Activated naive CD8-positive, alpha-beta T cell treated with anti-CD3 and anti-CD28 coated beads for 36 hours (primary cell): ENCODE data around the gene CEP170. TPM values are rescaled to one million over a fixed set of nuclear protein-coding genes. Genes with fewer than 3 reads are reported as not detected.
"Not testable (repeated sequence)": the region's sequence is repeated elsewhere in the genome, so short reads cannot be mapped to it uniquely, and the experiment has no call there.

Experiments
- DNase-seq: peaks from one replicate; pipeline ENCODE4 v3.0.0; 2021
- H3K27ac Mint-ChIP-seq: one replicate; pipeline ENCODE4 v1.8.0; 2022; ENCODE audit warnings: mild to moderate bottlenecking, moderate library complexity, mixed read lengths
- H3K27me3 Mint-ChIP-seq: one replicate; pipeline ENCODE4 v1.8.0; 2022; ENCODE audit warnings: mild to moderate bottlenecking, mixed read lengths
- H3K36me3 Mint-ChIP-seq: one replicate; pipeline ENCODE4 v1.8.0; 2021; ENCODE audit warnings: mild to moderate bottlenecking, mixed read lengths
- H3K4me1 Mint-ChIP-seq: one replicate; pipeline ENCODE4 v1.8.0; 2021; ENCODE audit warnings: mixed read lengths
- H3K4me3 Mint-ChIP-seq: one replicate; pipeline ENCODE4 v1.8.0; 2022; ENCODE audit warnings: mild to moderate bottlenecking, moderate library complexity, mixed read lengths
- H3K9me3 Mint-ChIP-seq: one replicate; pipeline ENCODE4 v1.8.0; 2022; ENCODE audit warnings: mixed read lengths
- total RNA-seq, 2 experiments: library from RNA; stranded (reverse); gene quantifications; one replicate each; pipeline ENCODE4 v1.2.3, GENCODE V29; 2021

CEP170 gene
- total RNA-seq, 2 experiments from 2014 or later, result 44.3 to 47.4 TPM

DNA sequence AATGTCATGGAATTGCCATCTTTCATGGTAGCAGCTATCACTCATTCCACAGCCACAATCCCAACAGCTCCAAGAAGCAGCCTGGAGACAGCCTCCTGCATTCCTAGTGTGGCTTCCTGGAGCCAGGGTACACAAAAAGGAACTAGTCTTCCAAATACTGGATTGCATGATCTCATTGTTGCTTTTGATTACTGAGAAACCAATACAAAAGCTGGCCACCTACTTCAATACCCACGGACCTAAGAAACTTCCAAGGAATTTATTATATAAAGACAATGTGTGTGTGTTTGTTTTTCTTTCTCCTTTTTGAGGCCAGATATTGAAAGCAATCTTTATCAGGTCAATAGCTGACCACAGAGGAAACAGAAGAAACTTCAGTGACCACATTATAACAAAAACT is 25.6 kb downstream of the CEP170 start:
- no peak for DNase-seq
- H3K36me3 Mint-ChIP-seq, result peaks cover 47% of the 10 kb centered on the region
- peaks cover 7% of the 10 kb centered on the region for H3K4me1 Mint-ChIP-seq
- no peaks in the 10 kb centered on the region for H3K27me3 Mint-ChIP-seq
- peaks cover 29% of the 10 kb centered on the region for H3K9me3 Mint-ChIP-seq
- H3K4me3 Mint-ChIP-seq, result no peak overlapping the region
- no peak overlapping the region for H3K27ac Mint-ChIP-seq

DNA sequence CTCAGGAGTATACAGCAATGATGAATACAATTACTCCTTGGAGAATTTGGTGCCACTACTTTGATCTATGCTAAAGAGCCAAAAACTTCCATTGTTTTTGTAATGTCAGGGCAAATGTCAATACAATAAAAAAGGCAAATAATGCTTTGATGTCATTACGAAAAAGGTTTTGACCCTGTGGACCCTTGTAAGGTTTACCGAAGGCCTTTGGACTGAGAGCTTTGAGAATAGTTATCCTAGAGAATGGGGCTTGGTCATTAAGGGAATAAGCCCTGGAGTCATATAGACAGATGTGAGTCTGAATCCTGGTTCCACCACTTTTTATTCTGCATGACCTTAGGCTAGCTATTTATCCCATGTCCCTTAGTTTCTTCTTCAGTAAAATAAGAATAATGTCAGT is 27.5 kb downstream of the CEP170 start:
- no peaks in the 10 kb centered on the region for H3K27me3 Mint-ChIP-seq
- H3K4me1 Mint-ChIP-seq, result peaks cover 7% of the 10 kb centered on the region
- peaks cover 48% of the 10 kb centered on the region for H3K36me3 Mint-ChIP-seq
- no peak overlapping the region for H3K4me3 Mint-ChIP-seq
- no peak for DNase-seq
- H3K27ac Mint-ChIP-seq, result no peak overlapping the region
- peaks cover 25% of the 10 kb centered on the region for H3K9me3 Mint-ChIP-seq

DNA sequence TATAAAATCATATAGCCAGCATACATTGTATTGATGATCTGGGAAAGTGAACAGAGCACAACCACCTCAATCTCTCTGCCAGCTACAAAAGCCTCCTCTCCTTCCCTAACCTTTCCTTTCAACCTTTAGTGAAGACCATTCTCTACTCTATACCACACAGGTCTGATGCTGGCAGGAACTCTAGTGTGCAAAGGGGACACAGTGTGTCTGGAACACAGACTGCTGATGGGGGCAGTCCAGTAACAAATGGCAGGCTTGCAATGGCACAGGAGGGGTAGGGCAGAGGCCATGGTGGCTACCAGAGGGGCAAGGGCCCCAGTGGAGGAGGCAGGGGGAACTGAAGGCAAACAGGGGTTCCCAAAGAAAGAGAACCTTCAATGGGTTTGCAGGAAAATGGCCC is 37.0 kb downstream of the CEP170 start:
- no peaks in the 10 kb centered on the region for H3K4me1 Mint-ChIP-seq
- H3K27ac Mint-ChIP-seq, result no peak overlapping the region
- H3K9me3 Mint-ChIP-seq, result no peaks in the 10 kb centered on the region
- DNase-seq, result no peak
- H3K27me3 Mint-ChIP-seq, result no peaks in the 10 kb centered on the region
- peaks cover 36% of the 10 kb centered on the region for H3K36me3 Mint-ChIP-seq
- H3K4me3 Mint-ChIP-seq, result no peak overlapping the region

- Mint-ChIP-seq H3K4me3 (no peak overlapping the region), H3K4me1 (no peaks in the 10 kb centered on the region), H3K27ac (no peak overlapping the region), H3K36me3 (peaks cover 32% of the 10 kb centered on the region), H3K9me3 (no peaks in the 10 kb centered on the region), H3K27me3 (no peaks in the 10 kb centered on the region)
- DNase-seq, result no peak
Measured at GRCh38 chr1:243217349-243217748, 37.7 kb downstream of the CEP170 start.

- Mint-ChIP-seq H3K4me3 (no peak overlapping the region), H3K27ac (no peak overlapping the region), H3K9me3 (no peaks in the 10 kb centered on the region), H3K36me3 (peaks cover 31% of the 10 kb centered on the region), H3K27me3 (no peaks in the 10 kb centered on the region), H3K4me1 (no peaks in the 10 kb centered on the region)
- no peak for DNase-seq
Measured at GRCh38 chr1:243216741-243217140, 38.3 kb downstream of the CEP170 start.

DNA sequence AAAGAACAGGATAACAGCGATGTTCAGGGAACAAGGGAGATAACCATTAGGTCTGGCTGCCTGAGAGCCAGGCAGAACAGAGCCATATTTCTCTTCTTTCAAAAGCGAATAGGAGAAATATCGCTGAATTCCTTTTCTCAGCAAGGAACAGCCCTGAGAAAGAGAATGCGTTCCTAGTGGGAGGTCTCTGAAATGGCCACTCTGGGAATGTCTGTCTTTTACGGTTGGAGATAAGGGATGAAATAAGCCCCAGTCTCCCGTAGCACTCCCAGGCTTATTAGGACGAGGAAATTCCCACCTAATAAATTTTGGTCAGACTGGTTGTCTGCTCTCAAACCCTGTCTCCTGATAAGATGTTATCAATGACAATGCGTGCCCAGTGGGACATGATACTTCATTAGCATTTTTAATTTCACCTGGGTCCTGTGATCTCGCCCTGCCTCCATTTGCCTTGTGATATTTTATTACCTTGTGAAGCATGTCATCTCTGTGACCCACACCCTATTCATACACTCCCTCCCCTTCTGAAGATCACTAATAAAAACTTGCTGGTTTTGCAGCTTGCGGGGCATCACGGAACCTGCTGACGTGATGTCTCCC is 39.7 kb downstream of the CEP170 start:
- not testable (repeated sequence) for H3K27me3 Mint-ChIP-seq, H3K27ac Mint-ChIP-seq, H3K4me3 Mint-ChIP-seq, H3K9me3 Mint-ChIP-seq, H3K4me1 Mint-ChIP-seq, DNase-seq
- H3K36me3 Mint-ChIP-seq, result peaks cover 20% of the 10 kb centered on the region

DNA sequence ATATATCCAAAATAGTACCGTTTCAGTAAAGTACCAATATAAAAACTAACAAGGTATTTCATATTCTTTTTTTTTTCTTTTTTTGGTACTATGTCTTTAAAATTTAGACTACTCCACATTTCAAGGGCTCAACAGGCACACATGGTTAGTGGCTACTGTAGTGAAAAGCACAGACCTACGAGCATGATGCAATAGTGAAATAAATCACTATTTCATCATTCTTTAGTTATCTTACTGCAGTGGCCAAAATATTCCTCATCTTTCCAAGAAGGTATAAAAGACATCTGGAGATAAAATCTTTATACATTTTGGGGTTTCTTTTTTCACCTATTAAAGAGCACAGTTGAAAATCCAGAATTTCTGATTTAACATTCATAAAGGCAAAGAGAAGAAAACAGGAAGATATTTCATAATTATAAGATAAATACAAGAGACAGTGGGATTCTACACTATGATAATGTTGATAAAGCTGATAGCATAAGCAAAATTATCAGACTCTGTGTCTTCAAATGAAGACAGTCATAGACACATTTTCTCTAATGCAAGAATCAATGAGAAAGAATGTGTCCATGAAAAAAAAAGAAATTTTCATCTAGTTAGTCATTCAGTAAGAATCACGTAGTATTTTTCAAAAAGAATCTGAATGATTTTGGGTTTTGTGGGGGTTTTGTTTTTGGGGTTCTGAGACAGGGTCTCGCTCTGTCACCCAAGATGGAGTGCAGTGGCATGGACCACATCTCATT is 41.9 kb downstream of the CEP170 start:
- peaks cover 15% of the 10 kb centered on the region for H3K36me3 Mint-ChIP-seq
- no peaks in the 10 kb centered on the region for H3K4me1 Mint-ChIP-seq
- no peaks in the 10 kb centered on the region for H3K27me3 Mint-ChIP-seq
- no peak overlapping the region for H3K4me3 Mint-ChIP-seq
- DNase-seq, result no peak
- H3K27ac Mint-ChIP-seq, result no peak overlapping the region
- no peaks in the 10 kb centered on the region for H3K9me3 Mint-ChIP-seq

- H3K9me3 Mint-ChIP-seq, H3K4me1 Mint-ChIP-seq, DNase-seq, H3K27ac Mint-ChIP-seq, H3K27me3 Mint-ChIP-seq, H3K4me3 Mint-ChIP-seq: not testable (repeated sequence)
- H3K36me3 Mint-ChIP-seq, result peaks cover 16% of the 10 kb centered on the region
Measured at GRCh38 chr1:243211984-243212383, 43.1 kb downstream of the CEP170 start.

- DNase-seq, H3K4me3 Mint-ChIP-seq, H3K4me1 Mint-ChIP-seq, H3K27me3 Mint-ChIP-seq, H3K27ac Mint-ChIP-seq, H3K9me3 Mint-ChIP-seq: not testable (repeated sequence)
- H3K36me3 Mint-ChIP-seq, result peaks cover 23% of the 10 kb centered on the region
Measured at GRCh38 chr1:243205026-243205501, 50.0 kb downstream of the CEP170 start.

DNA sequence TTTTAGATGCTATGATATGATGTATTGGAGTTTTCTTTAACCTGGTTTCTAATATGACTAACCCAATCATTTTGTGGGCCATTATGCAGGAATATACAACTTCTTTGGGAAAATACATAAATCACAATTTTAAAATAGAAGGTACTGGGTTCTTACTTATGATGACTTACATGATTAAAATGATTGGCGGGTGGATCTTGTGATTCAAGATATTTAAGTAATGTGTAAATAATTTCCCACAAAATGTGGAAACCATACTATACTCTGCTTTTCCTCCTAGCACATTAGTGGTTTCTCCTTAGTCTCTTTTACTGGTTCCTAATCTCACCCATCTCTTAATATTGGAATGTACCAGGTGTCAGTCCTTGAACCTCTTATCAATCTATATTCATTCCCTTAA is 50.7 kb downstream of the CEP170 start:
- H3K27me3 Mint-ChIP-seq, H3K27ac Mint-ChIP-seq, H3K4me3 Mint-ChIP-seq, DNase-seq, H3K9me3 Mint-ChIP-seq, H3K4me1 Mint-ChIP-seq: not testable (repeated sequence)
- H3K36me3 Mint-ChIP-seq, result peaks cover 23% of the 10 kb centered on the region

- not testable (repeated sequence) for H3K9me3 Mint-ChIP-seq, H3K27me3 Mint-ChIP-seq, H3K4me1 Mint-ChIP-seq, H3K27ac Mint-ChIP-seq, DNase-seq, H3K4me3 Mint-ChIP-seq
- H3K36me3 Mint-ChIP-seq, result peaks cover 22% of the 10 kb centered on the region
Measured at GRCh38 chr1:243203196-243203595, 51.9 kb downstream of the CEP170 start.

DNA sequence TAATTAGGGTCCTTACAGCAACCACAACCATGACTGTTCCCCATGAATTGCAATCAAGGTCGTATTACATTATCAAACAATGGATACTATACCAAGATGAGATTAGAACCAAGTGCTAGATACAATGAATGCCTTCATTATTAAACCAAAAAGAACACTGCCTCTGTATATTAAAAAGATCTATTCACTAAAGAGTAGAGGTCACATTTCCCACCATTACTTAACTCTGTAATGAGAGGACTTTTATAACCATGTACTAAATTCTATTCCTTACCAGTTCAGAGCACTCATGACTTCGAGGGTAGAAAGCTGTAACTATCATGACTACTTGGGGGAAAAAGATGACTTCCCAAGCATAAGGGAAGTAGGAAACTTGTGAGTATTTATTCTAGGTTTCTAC is 53.8 kb downstream of the CEP170 start:
- H3K4me3 Mint-ChIP-seq, H3K27me3 Mint-ChIP-seq, DNase-seq, H3K9me3 Mint-ChIP-seq, H3K4me1 Mint-ChIP-seq, H3K27ac Mint-ChIP-seq: not testable (repeated sequence)
- peaks cover 17% of the 10 kb centered on the region for H3K36me3 Mint-ChIP-seq

GRCh38 chr1:243197524-243197923 is 57.6 kb downstream of the CEP170 start:
- not testable (repeated sequence) for H3K27me3 Mint-ChIP-seq, H3K27ac Mint-ChIP-seq, H3K36me3 Mint-ChIP-seq, H3K4me1 Mint-ChIP-seq, H3K4me3 Mint-ChIP-seq, H3K9me3 Mint-ChIP-seq, DNase-seq

GRCh38 chr1:243193330-243193729 is 61.8 kb downstream of the CEP170 start:
- H3K27ac Mint-ChIP-seq, H3K4me3 Mint-ChIP-seq, H3K4me1 Mint-ChIP-seq, H3K27me3 Mint-ChIP-seq, DNase-seq, H3K9me3 Mint-ChIP-seq: not testable (repeated sequence)
- peaks cover 12% of the 10 kb centered on the region for H3K36me3 Mint-ChIP-seq

DNA sequence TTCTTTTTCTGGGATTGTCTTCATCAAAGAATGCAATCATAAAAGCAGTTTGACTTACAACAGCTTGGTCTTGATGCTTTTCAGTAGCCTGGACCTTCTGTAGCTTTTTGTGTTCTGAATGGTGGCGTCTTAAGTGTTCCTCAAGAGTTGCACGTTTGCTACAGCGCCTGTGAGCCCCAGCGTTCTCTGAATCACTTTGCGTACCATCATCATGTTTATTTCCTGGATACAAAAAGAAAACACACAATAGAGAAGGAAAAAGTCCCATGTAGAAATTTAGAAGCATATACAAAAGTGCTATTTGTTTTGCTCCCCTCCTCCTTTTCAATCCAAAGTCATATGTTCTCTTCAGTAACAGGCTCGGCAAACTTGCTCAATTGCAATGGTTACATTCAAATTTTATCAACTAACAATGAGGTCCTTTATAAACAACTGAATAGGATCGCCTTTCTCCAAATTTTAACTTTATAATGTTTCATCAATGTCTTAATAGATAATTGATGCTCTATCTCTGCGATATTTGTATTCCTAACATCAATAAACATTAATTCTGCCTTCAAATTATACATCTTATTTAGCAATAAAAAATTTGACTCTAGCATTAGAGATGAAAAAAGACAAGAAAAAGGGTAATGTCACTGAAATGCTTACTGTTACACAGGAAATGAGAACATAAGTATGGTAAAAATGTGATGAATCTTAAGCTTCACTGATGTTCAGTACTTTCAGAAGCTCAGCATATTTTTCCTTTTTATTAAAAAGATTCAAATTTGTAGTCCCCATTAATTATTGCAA is 68.7 kb downstream of the CEP170 start:
- H3K4me3 Mint-ChIP-seq, H3K4me1 Mint-ChIP-seq, H3K9me3 Mint-ChIP-seq: not testable (repeated sequence)

More for the DNA sequence above, 68.7 kb downstream of the CEP170 start:
- DNase-seq, H3K27ac Mint-ChIP-seq, H3K27me3 Mint-ChIP-seq: not testable (repeated sequence)
- H3K36me3 Mint-ChIP-seq, result peaks cover 12% of the 10 kb centered on the region
